ENCODE data around the gene SRPK2. TPM values are rescaled to one million over a fixed set of nuclear protein-coding genes. Genes with fewer than 3 reads are reported as not detected.

The SRPK2 gene
- total and polyA plus RNA-seq, 2 of the 8 experiments (the other 6 are each of a cell fraction or from before 2014, with no cell fraction given) = 10.0 to 47.1 TPM

DNA sequence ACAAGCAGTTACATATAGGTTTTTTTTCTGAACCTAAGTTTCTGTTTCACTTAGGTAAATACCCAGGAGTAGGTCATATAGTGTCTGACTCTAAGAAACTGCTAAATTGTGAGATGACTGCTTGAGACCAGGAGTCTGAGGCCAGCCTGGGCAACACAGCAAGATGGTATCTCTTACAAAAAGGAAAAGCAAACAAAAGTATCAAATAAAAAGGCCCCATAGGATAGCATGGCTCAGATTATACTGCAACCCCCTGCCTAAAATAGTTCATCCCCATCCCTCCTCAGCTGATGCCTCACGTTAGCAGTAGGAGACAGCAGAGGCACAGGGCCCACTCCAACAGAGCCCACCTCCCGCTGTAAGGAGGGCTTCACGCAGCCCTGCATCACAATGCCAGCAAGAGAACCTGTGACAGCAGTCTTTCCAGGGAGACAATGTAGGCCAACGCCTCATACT is 90.3 kb downstream of the SRPK2 start:
- no peaks in the 10 kb centered on the region for H3K23me2 ChIP-seq (ENCODE audit: low read depth, low read length)
- H3K4me2 ChIP-seq (ENCODE audit: insufficient read depth in 1 of 2, low read depth in 2 of 2, low read length in 2 of 2) = peak overlapping the region in 1 of 2 experiments; percentile 50; a peak in 1 of 4 replicates
- no peak overlapping the region for H3K14ac ChIP-seq (ENCODE audit: insufficient read length)
- no peak overlapping the region for H2AFZ ChIP-seq (ENCODE audit: low read length)
- no peak overlapping the region for H2BK15ac ChIP-seq (ENCODE audit: low read length)
- no peak overlapping the region for H3K56ac ChIP-seq (replicated peaks; ENCODE audit: insufficient read length, low read depth, low read length)
- peaks cover 3 to 6% (median 5%) of the 10 kb centered on the region in 4 experiments for H3K4me1 ChIP-seq (replicated peaks in 1 of 4; ENCODE audit: control insufficient read depth in 3 of 4, insufficient read depth in 4 of 4, low read length in 3 of 4)
- H3K9me3 ChIP-seq (ENCODE audit: insufficient read depth in 2 of 2, low read depth in 1 of 2, low read length in 1 of 2) = no peaks in the 10 kb centered on the region
- no peak overlapping the region for H4K5ac ChIP-seq (ENCODE audit: insufficient read length, low read depth, low read length)
- no peak overlapping the region for H4K91ac ChIP-seq (replicated peaks; ENCODE audit: insufficient read length, low read length)
- H3K18ac ChIP-seq (ENCODE audit: extremely low read depth, low read length) = no peak overlapping the region
- ChIA-PET CTCF (ENCODE audit: partially characterized antibody) (interaction anchor here (0.7 to 1.4 kb wide), 3 partner anchors 9 to 76 kb away, joined by 3 to 6 read pairs (median 4); no protein-coding TSS in a partner anchor), POLR2A (ENCODE audit: partially characterized antibody) (no interaction called here)
- H2BK20ac ChIP-seq (ENCODE audit: low read length) = no peak overlapping the region
- H3K27me3 ChIP-seq (replicated peaks in 1 of 4; ENCODE audit: control insufficient read depth in 3 of 4, extremely low read depth in 1 of 4, insufficient read depth in 3 of 4, low read length in 3 of 4) = no peaks in the 10 kb centered on the region; a peak in 1 of 7 replicates
- no peak overlapping the region for H2BK12ac ChIP-seq (ENCODE audit: low read depth, low read length)
- no peak overlapping the region for H3K23ac ChIP-seq (ENCODE audit: insufficient read length)
- H2AK5ac ChIP-seq (ENCODE audit: low read depth, low read length) = 0 out of 2 replicates have a peak overlapping the region, but pooled peaks have one; percentile 6
- no peak overlapping the region for H2BK120ac ChIP-seq (replicated peaks; ENCODE audit: low read depth, low read length)
- peak overlapping the region; percentile 32; the same call in 1 of the 2 replicates for H2BK5ac ChIP-seq (ENCODE audit: low read depth, low read length)
- no peak overlapping the region for H3K4me3 ChIP-seq (ENCODE audit: extremely low read depth in 1 of 4, insufficient read depth in 2 of 4, low read depth in 3 of 4, low read length in 4 of 4)
- no peak overlapping the region for H3K9ac ChIP-seq (replicated peaks in 1 of 4; ENCODE audit: extremely low read depth in 1 of 4, low read depth in 3 of 4, low read length in 3 of 4)
- TF ChIP-seq, protein P1, sequence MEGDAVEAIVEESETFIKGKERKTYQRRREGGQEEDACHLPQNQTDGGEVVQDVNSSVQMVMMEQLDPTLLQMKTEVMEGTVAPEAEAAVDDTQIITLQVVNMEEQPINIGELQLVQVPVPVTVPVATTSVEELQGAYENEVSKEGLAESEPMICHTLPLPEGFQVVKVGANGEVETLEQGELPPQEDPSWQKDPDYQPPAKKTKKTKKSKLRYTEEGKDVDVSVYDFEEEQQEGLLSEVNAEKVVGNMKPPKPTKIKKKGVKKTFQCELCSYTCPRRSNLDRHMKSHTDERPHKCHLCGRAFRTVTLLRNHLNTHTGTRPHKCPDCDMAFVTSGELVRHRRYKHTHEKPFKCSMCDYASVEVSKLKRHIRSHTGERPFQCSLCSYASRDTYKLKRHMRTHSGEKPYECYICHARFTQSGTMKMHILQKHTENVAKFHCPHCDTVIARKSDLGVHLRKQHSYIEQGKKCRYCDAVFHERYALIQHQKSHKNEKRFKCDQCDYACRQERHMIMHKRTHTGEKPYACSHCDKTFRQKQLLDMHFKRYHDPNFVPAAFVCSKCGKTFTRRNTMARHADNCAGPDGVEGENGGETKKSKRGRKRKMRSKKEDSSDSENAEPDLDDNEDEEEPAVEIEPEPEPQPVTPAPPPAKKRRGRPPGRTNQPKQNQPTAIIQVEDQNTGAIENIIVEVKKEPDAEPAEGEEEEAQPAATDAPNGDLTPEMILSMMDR (IDR thresholded peaks at IDR 0.05; ENCODE audit: control extremely low read depth in 1 of 3, insufficient read depth in 1 of 3, low read depth in 1 of 3, low read length in 3 of 3) = peak in 1 of 3 experiments; percentile 28; a peak in 1 of 4 replicates
- no peak for TF ChIP-seq KDM5A (IDR thresholded peaks at IDR 0.05; ENCODE audit: low read length)
- TF ChIP-seq, protein P2, sequence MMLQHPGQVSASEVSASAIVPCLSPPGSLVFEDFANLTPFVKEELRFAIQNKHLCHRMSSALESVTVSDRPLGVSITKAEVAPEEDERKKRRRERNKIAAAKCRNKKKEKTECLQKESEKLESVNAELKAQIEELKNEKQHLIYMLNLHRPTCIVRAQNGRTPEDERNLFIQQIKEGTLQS (IDR thresholded peaks at IDR 0.05; ENCODE audit: insufficient read depth, low read depth, low read length) = no peak
- TF ChIP-seq, protein P3, sequence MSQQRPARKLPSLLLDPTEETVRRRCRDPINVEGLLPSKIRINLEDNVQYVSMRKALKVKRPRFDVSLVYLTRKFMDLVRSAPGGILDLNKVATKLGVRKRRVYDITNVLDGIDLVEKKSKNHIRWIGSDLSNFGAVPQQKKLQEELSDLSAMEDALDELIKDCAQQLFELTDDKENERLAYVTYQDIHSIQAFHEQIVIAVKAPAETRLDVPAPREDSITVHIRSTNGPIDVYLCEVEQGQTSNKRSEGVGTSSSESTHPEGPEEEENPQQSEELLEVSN (IDR thresholded peaks at IDR 0.05) = no peak
- no peak for TF ChIP-seq RNF2 (IDR thresholded peaks at IDR 0.05; ENCODE audit: borderline replicate concordance, low read depth, low read length, missing control alignments, poor library complexity, severe bottlenecking)
- TF ChIP-seq RAD21 (IDR thresholded peaks at IDR 0.05 in 1 of 2, conservative IDR thresholded peaks at IDR 0.05 in 1 of 2; ENCODE audit: low read depth in 2 of 2, low read length in 2 of 2) = peak; percentile 15 to 38; a peak in 3 of 4 replicates
- TF ChIP-seq JUN (IDR thresholded peaks at IDR 0.05; ENCODE audit: low read depth, low read length) = no peak
- H4K8ac ChIP-seq (ENCODE audit: extremely low read depth, insufficient read depth, low read length) = no peak overlapping the region
- H3K4ac ChIP-seq (replicated peaks; ENCODE audit: insufficient read length, low read depth, low read length) = no peak overlapping the region
- peaks cover 5% of the 10 kb centered on the region; the same call in 1 of the 2 replicates for H3K79me1 ChIP-seq (ENCODE audit: low read depth, low read length)
- no peak overlapping the region for H3K27ac ChIP-seq (ENCODE audit: low read depth, low read length)
- WGBS, 2 experiments (ENCODE audit: extremely low coverage in 1 of 2, insufficient coverage in 1 of 2, insufficient read length in 1 of 2, insufficient replicate concordance in 2 of 2, low coverage in 1 of 2, low lambda C conversion rate in 2 of 2, missing lambda C conversion rate in 1 of 2) = 55% methylated on average over 4 of the region's 4 CpGs; no CpG with 5 or more reads in 1 of the 2 experiments
- H4K20me1 ChIP-seq (replicated peaks in 1 of 2; ENCODE audit: control insufficient read depth in 1 of 2, insufficient read depth in 2 of 2, low read length in 2 of 2) = peaks cover 2 to 7% of the 10 kb centered on the region in 2 experiments
- peaks cover 0 to 61% of the 10 kb centered on the region in 2 experiments; a peak in 2 of 4 replicates for H3K79me2 ChIP-seq (ENCODE audit: control insufficient read depth in 1 of 2, insufficient read depth in 2 of 2, low read length in 2 of 2)
- no peak for FAIRE-seq
- no peaks in the 10 kb centered on the region for H3K36me3 ChIP-seq (ENCODE audit: control insufficient read depth in 2 of 4, insufficient read depth in 4 of 4, low read length in 3 of 4)
- no peak for DNase-seq (ENCODE audit: low read depth in 1 of 2, low spot score in 2 of 2)
